ENCODE data around the gene PLXND1.
A peak's percentile ranks its signal among the peaks of the same experiment; 100 is the strongest.

Gene PLXND1

GRCh38 chr3:129599607-129600006 lies 6.9 kb downstream of the PLXND1 start:
- peak; percentile 97 for DNase-seq

GRCh38 chr3:129599073-129599472 lies 7.4 kb downstream of the PLXND1 start:
- DNase-seq: no peak

- DNase-seq: no peak
These were observed 8.0 kb downstream of the PLXND1 start for GRCh38 chr3:129598484-129598883.

- peak; percentile 93 for DNase-seq
These were observed 8.5 kb downstream of the PLXND1 start for GRCh38 chr3:129598000-129598381.

GRCh38 chr3:129597087-129597999 lies 9.1 kb downstream of the PLXND1 start:
- DNase-seq: no peak

- peak; percentile 79 for DNase-seq
These were observed 10.0 kb downstream of the PLXND1 start for GRCh38 chr3:129596194-129597086.

GRCh38 chr3:129595544-129596193 lies 10.8 kb downstream of the PLXND1 start:
- no peak for DNase-seq

GRCh38 chr3:129594907-129595390 lies 11.5 kb downstream of the PLXND1 start:
- no peak for DNase-seq

GRCh38 chr3:129594409-129594808 lies 12.1 kb downstream of the PLXND1 start:
- no peak for DNase-seq

GRCh38 chr3:129593595-129594339 lies 12.7 kb downstream of the PLXND1 start:
- no peak for DNase-seq

- DNase-seq: no peak
These were observed 13.3 kb downstream of the PLXND1 start for GRCh38 chr3:129593230-129593594.

GRCh38 chr3:129592381-129593131 lies 13.9 kb downstream of the PLXND1 start:
- peak; percentile 74 for DNase-seq

GRCh38 chr3:129591932-129592331 lies 14.5 kb downstream of the PLXND1 start:
- DNase-seq: no peak

- no peak for DNase-seq
These were observed 16.3 kb downstream of the PLXND1 start for GRCh38 chr3:129590215-129590614.

GRCh38 chr3:129587566-129588210 lies 18.8 kb downstream of the PLXND1 start:
- no peak for DNase-seq

- DNase-seq: no peak
These were observed 19.6 kb downstream of the PLXND1 start for GRCh38 chr3:129586746-129587430.

GRCh38 chr3:129585949-129586657 lies 20.4 kb downstream of the PLXND1 start:
- no peak for DNase-seq

- no peak for DNase-seq
These were observed 21.8 kb downstream of the PLXND1 start for GRCh38 chr3:129584631-129585030.

GRCh38 chr3:129583289-129583688 lies 23.2 kb downstream of the PLXND1 start:
- DNase-seq: no peak

GRCh38 chr3:129582799-129583198 lies 23.7 kb downstream of the PLXND1 start:
- DNase-seq: no peak
